Epithelial cell of esophagus (primary cell): Measurements from ENCODE around the gene ZBTB39.

ENCODE experiments used
- DNase-seq: peaks from one replicate; pipeline ENCODE4 v3.0.0; 2010; ENCODE audit warnings: low read depth
- H3K4me3 ChIP-seq: 2 replicates; pipeline ENCODE4 v1.5.1; 2011; ENCODE audit warnings: mild to moderate bottlenecking, low read length, control low read depth
- CTCF ChIP-seq: IDR thresholded peaks from 2 replicates; pipeline ENCODE4 v1.5.1; 2011; ENCODE audit warnings: low read depth, mild to moderate bottlenecking, low read length, control low read depth, inconsistent platforms; ENCODE audit not compliant: insufficient read depth; ENCODE audit errors: missing control alignments

The ZBTB39 gene

GRCh38 chr12:57040750-57041149 lies 34.4 kb upstream of the ZBTB39 start:
- TF ChIP-seq CTCF, result no peak
- H3K4me3 ChIP-seq, result no peak overlapping the region
- no peak for DNase-seq

GRCh38 chr12:57040211-57040610 lies 33.9 kb upstream of the ZBTB39 start:
- H3K4me3 ChIP-seq, result no peak overlapping the region
- TF ChIP-seq CTCF, result no peak
- DNase-seq, result no peak

- no peak overlapping the region for H3K4me3 ChIP-seq
- no peak for TF ChIP-seq CTCF
- DNase-seq, result no peak
These were observed 32.9 kb upstream of the ZBTB39 start for GRCh38 chr12:57039016-57039798.

GRCh38 chr12:57037264-57037663 lies 30.9 kb upstream of the ZBTB39 start:
- TF ChIP-seq CTCF, result no peak
- no peak for DNase-seq
- H3K4me3 ChIP-seq, result no peak overlapping the region

GRCh38 chr12:57033431-57033830 lies 27.1 kb upstream of the ZBTB39 start:
- no peak overlapping the region for H3K4me3 ChIP-seq
- TF ChIP-seq CTCF, result no peak
- peak; percentile 63 for DNase-seq

GRCh38 chr12:57031789-57032188 lies 25.4 kb upstream of the ZBTB39 start:
- no peak for TF ChIP-seq CTCF
- no peak for DNase-seq

More at GRCh38 chr12:57031789-57032188, 25.4 kb upstream of the ZBTB39 start:
- H3K4me3 ChIP-seq, result no peak overlapping the region
